ENCODE results near the gene CLASP1. TPM values are rescaled to one million over a fixed set of nuclear protein-coding genes. Genes with fewer than 3 reads are reported as not detected.
"Not testable (repeated sequence)": the region's sequence is repeated elsewhere in the genome, so short reads cannot be mapped to it uniquely, and the experiment has no call there.

Gene CLASP1
- total and polyA plus RNA-seq, 2 of the 8 experiments (the other 6 are each of a cell fraction or from before 2014, with no cell fraction given): 7.3 to 53.9 TPM

GRCh38 chr2:121677855-121678254 lies 28.6 kb upstream of the CLASP1 start (continued):
- TF ChIP-seq RFX5 (IDR thresholded peaks at IDR 0.05; ENCODE audit: borderline replicate concordance, low read depth, low read length) (no peak), CEBPB (IDR thresholded peaks at IDR 0.05; ENCODE audit: low read depth, low read length) (no peak)

DNA sequence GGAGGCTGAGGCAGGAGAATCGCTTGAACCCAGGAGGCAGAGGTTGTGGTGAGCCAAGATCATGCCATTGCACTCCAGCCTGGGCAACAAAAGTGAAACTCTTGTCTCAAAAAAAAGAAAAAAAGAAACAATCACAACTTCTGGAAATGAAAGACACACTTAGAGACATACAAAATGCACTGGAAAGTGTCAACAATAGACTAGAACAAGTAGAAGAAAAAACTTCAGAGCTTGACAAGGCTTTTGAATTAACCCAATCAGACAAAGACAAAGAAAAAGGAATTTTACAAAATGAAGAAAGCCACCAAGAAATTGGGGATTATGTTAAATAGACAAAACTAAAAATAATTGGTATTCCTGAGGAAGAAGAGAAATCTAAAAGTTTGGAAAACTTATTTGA lies 22.4 kb upstream of the CLASP1 start:
- H4K8ac ChIP-seq (ENCODE audit: extremely low read depth, insufficient read depth, low read length); H3K56ac ChIP-seq (replicated peaks; ENCODE audit: insufficient read length, low read depth, low read length); H2BK20ac ChIP-seq (ENCODE audit: low read length); POLR2A ChIA-PET (ENCODE audit: partially characterized antibody); DNase-seq (ENCODE audit: low read depth in 1 of 2, low spot score in 2 of 2); H2AK5ac ChIP-seq (ENCODE audit: low read depth, low read length); H3K23me2 ChIP-seq (ENCODE audit: low read depth, low read length); H3K79me1 ChIP-seq (ENCODE audit: low read depth, low read length); H2BK5ac ChIP-seq (ENCODE audit: low read depth, low read length); H3K9ac ChIP-seq (replicated peaks in 1 of 4; ENCODE audit: extremely low read depth in 1 of 4, low read depth in 3 of 4, low read length in 3 of 4); H3K4me3 ChIP-seq (ENCODE audit: extremely low read depth in 1 of 4, insufficient read depth in 2 of 4, low read depth in 3 of 4, low read length in 4 of 4); H2BK12ac ChIP-seq (ENCODE audit: low read depth, low read length); H3K27ac ChIP-seq (ENCODE audit: low read depth, low read length); H4K91ac ChIP-seq (replicated peaks; ENCODE audit: insufficient read length, low read length); H4K20me1 ChIP-seq (replicated peaks in 1 of 2; ENCODE audit: control insufficient read depth in 1 of 2, insufficient read depth in 2 of 2, low read length in 2 of 2); H2BK120ac ChIP-seq (replicated peaks; ENCODE audit: low read depth, low read length); H3K23ac ChIP-seq (ENCODE audit: insufficient read length); H3K14ac ChIP-seq (ENCODE audit: insufficient read length); H3K4ac ChIP-seq (replicated peaks; ENCODE audit: insufficient read length, low read depth, low read length); H2BK15ac ChIP-seq (ENCODE audit: low read length); H2AFZ ChIP-seq (ENCODE audit: low read length); H4K5ac ChIP-seq (ENCODE audit: insufficient read length, low read depth, low read length); H3K18ac ChIP-seq (ENCODE audit: extremely low read depth, low read length); FAIRE-seq; H3K9me3 ChIP-seq (ENCODE audit: insufficient read depth in 2 of 2, low read depth in 1 of 2, low read length in 1 of 2); H3K4me2 ChIP-seq (ENCODE audit: insufficient read depth in 1 of 2, low read depth in 2 of 2, low read length in 2 of 2); H3K36me3 ChIP-seq (ENCODE audit: control insufficient read depth in 2 of 4, insufficient read depth in 4 of 4, low read length in 3 of 4); H3K4me1 ChIP-seq (replicated peaks in 1 of 4; ENCODE audit: control insufficient read depth in 3 of 4, insufficient read depth in 4 of 4, low read length in 3 of 4); H3K27me3 ChIP-seq (replicated peaks in 1 of 4; ENCODE audit: control insufficient read depth in 3 of 4, extremely low read depth in 1 of 4, insufficient read depth in 3 of 4, low read length in 3 of 4): not testable (repeated sequence)
- WGBS, 2 experiments (ENCODE audit: extremely low coverage in 1 of 2, insufficient coverage in 1 of 2, insufficient read length in 1 of 2, insufficient replicate concordance in 2 of 2, low coverage in 1 of 2, low lambda C conversion rate in 2 of 2, missing lambda C conversion rate in 1 of 2): 100% methylated on average over 1 of the region's 1 CpG; no CpG with 5 or more reads in 1 of the 2 experiments
- CTCF ChIA-PET (ENCODE audit: partially characterized antibody): interaction anchor here (0.7 to 0.8 kb wide), 2 partner anchors 16 to 1189 kb away, joined by 3 read pairs; no protein-coding TSS in a partner anchor
- peaks cover 0 to 44% of the 10 kb centered on the region in 2 experiments; a peak in 2 of 4 replicates for H3K79me2 ChIP-seq (ENCODE audit: control insufficient read depth in 1 of 2, insufficient read depth in 2 of 2, low read length in 2 of 2)

Measured in H1 (cell line).